Astrocyte of the spinal cord (primary cell): Measurements from ENCODE around the gene TTLL7.
"Not testable (repeated sequence)": the region's sequence is repeated elsewhere in the genome, so short reads cannot be mapped to it uniquely, and the experiment has no call there.

Experiments
- DNase-seq: peaks from one replicate; pipeline ENCODE4 v3.0.0; 2011; ENCODE audit warnings: low read depth, low spot score
- H3K4me3 ChIP-seq: 2 replicates; pipeline ENCODE4 v1.5.1; 2011; ENCODE audit warnings: low read depth, mild to moderate bottlenecking, low read length, moderate library complexity
- CTCF ChIP-seq: IDR thresholded peaks from 2 replicates; pipeline ENCODE4 v1.5.1; 2012; ENCODE audit warnings: low read depth, mild to moderate bottlenecking, low read length, inconsistent platforms
- in situ Hi-C: cut with HindIII; loops from 2 replicates; pipeline ENCODE4 v1.10.0; 2017; ENCODE audit warnings: low sequenced_read_pairs

TTLL7 gene

DNA sequence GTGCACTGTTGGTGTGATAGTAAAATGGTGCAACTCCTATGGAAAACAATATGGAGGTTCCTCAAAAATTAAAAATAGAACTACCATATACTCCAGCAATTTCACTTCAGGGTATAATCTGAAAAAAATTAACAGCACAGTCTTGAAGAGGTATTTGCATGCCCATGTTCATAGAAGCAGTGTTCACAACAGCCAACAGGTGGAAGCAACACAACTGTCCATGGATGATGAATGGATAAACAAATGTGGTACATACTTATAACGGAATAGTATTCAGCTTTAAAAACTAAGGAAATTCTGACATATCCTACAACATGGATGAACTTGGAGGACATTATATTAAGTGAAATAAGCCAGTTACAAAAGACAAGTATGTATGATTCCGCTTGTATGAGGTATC, 8.2 kb downstream of the TTLL7 start:
- no peak for DNase-seq
- in situ Hi-C loops, result no loop called here
- TF ChIP-seq CTCF, result no peak
- no peak overlapping the region for H3K4me3 ChIP-seq

- no peak for TF ChIP-seq CTCF
- no peak overlapping the region for H3K4me3 ChIP-seq
- in situ Hi-C loops, result no loop called here
- DNase-seq, result no peak
These were observed 13.9 kb downstream of the TTLL7 start for GRCh38 chr1:83985048-83985447.

GRCh38 chr1:83983918-83984317, 15.0 kb downstream of the TTLL7 start:
- DNase-seq, in situ Hi-C loops, H3K4me3 ChIP-seq: not testable (repeated sequence)

DNA sequence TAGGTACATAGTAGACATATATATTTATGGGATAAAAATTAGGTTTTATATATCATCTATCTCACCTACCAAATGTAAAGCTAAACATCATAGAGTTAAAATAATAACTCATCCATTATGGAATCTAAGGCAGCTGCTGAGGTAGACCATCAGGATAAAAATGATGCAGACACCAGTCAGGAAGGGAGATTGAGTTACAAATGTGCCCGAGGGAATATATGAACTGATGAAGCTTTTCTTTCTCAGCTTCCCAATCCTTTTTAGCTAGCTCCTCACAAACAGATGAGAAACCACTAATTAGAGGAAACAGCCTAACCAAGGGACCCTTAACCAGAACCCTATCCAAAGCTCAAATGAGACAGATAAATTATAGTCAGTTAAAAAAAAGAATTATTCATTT, 20.9 kb downstream of the TTLL7 start:
- no peak for TF ChIP-seq CTCF
- in situ Hi-C loops, result no loop called here

DNA sequence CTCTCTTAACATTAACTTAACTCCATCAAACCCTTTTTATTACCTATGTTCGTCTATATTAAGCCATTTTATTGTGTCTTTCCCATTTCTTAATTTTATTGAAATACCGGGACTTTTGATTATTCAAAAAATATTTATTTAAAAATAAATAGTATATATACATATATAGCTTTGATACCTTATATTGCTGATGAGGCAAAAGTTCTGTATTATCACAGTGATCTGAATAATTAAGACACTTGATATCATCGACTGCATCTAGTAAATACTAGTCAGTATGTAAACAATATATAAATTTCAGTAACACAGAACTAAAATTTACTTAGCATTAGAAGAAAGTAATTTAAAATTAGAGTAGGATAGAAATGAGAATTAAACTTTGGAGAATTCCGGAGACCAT, 22.0 kb downstream of the TTLL7 start:
- TF ChIP-seq CTCF, result no peak
- H3K4me3 ChIP-seq, result no peak overlapping the region
- DNase-seq, result no peak
- in situ Hi-C loops, result no loop called here

More for the DNA sequence above, 20.9 kb downstream of the TTLL7 start:
- no peak overlapping the region for H3K4me3 ChIP-seq
- DNase-seq, result no peak

DNA sequence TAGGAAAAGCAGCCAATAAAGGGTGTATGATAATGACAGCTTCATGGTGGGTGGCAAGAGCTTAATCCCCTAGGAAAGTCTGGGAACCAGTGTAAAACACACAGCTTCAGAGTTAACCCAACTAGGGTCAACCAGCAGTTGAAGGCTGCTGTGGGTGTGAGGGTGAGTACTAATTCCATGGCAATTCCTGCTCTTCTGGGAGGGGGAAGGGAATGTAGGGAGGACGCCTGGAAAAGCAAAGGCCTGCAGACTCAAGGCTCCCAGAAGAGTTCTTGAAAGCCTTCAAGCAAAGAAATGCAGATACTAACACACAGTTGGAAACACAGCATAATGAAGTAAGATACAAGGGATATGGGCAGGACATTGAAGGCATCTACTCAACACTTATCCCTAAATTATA, 28.1 kb downstream of the TTLL7 start:
- TF ChIP-seq CTCF, result no peak
- H3K4me3 ChIP-seq, result no peak overlapping the region
- in situ Hi-C loops, result no loop called here
- no peak for DNase-seq

- TF ChIP-seq CTCF, result no peak
- no peak for DNase-seq
- in situ Hi-C loops, result no loop called here
- H3K4me3 ChIP-seq, result no peak overlapping the region
These were observed 28.8 kb downstream of the TTLL7 start for GRCh38 chr1:83970114-83970513.
